ENCODE measurements around the gene CNTNAP2.

GRCh38 chr7:148223160-148223559, 2106.6 kb downstream of the CNTNAP2 start:
- TF ChIP-seq POLR2AphosphoS5 (IDR thresholded peaks at IDR 0.05; ENCODE audit: borderline replicate concordance, low read depth, low read length) (no peak), EZH2 (IDR thresholded peaks at IDR 0.05) (no peak)
